Hematopoietic multipotent progenitor cell treated with erythropoietin and hydrocortisone succinate and interleukin-3 and kit ligand, for 15 days (in vitro differentiated cells): ENCODE measurements around the gene ZNF22.

ENCODE experiments used
- DNase-seq: peaks from one replicate; pipeline ENCODE4 v3.0.0-alpha.2; 2015; ENCODE audit warnings: low spot score

ZNF22 gene

GRCh38 chr10:45015590-45015989 lies 14.9 kb downstream of the ZNF22 start:
- no peak for DNase-seq

GRCh38 chr10:45023426-45023825 lies 22.7 kb downstream of the ZNF22 start:
- DNase-seq = no peak

- DNase-seq = no peak
Measured at GRCh38 chr10:45034301-45034700, 33.6 kb downstream of the ZNF22 start.

- DNase-seq = no peak
Measured at GRCh38 chr10:45035673-45036072, 35.0 kb downstream of the ZNF22 start.

GRCh38 chr10:45040921-45041542 lies 40.3 kb downstream of the ZNF22 start:
- no peak for DNase-seq

- no peak for DNase-seq
Measured at GRCh38 chr10:45044290-45044689, 43.6 kb downstream of the ZNF22 start.

GRCh38 chr10:45050551-45051235 lies 50.0 kb downstream of the ZNF22 start:
- no peak for DNase-seq

GRCh38 chr10:45052700-45053099 lies 52.0 kb downstream of the ZNF22 start:
- no peak for DNase-seq

- DNase-seq = no peak
Measured at GRCh38 chr10:45053569-45054100, 52.9 kb downstream of the ZNF22 start.
